HG02981 (cell line): ENCODE measurements around the gene FYB2.

ENCODE experiments used
- ATAC-seq: cut with Tn5 transposase; IDR thresholded peaks from one replicate; pipeline ENCODE4 v1.9.1; 2021; ENCODE audit warnings: mild to moderate bottlenecking, moderate library complexity; ENCODE audit not compliant: unreplicated experiment

Gene FYB2

DNA sequence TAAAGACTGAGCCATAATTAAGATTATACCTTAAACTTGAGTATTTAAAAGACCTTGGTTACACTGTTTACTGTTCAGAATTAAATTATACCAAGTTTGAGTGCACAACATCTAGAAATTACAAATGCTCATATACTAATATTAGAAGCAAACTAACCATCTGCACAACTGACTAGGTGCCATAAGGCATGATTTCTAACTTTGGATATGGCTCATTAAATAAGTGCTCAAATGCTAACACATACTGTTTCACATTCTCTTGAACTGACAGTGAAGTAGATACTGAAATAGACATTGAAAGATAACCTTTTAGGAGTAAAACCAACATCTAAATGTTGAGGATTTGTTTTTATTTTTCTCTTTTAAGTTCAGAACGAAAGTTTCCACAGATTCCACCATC lies 100.0 kb downstream of the FYB2 start:
- ATAC-seq: no peak

GRCh38 chr1:56715156-56715555 lies 104.0 kb downstream of the FYB2 start:
- no peak for ATAC-seq

- ATAC-seq: no peak
Measured at GRCh38 chr1:56713112-56713511, 106.1 kb downstream of the FYB2 start.

- ATAC-seq: no peak
Measured at GRCh38 chr1:56712150-56712549, 107.1 kb downstream of the FYB2 start.

DNA sequence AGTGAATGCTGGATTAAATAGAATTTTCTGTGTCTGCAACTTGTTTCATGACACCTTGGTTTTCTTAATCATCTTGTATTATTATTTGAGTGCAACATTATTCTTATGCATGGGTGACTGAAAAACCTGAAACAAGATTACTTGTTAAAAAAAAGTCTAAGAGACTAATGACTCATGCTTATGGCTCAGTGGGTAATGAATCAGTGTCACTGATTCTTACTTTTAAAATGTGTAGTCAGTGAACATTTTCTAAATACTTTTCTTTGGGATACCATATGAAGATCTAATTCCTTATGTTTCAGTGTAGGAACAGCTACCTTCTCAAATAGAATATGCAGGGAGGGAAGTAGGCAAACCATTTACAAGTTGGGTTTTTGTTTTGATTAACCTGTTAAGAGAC lies 108.6 kb downstream of the FYB2 start:
- ATAC-seq: no peak

DNA sequence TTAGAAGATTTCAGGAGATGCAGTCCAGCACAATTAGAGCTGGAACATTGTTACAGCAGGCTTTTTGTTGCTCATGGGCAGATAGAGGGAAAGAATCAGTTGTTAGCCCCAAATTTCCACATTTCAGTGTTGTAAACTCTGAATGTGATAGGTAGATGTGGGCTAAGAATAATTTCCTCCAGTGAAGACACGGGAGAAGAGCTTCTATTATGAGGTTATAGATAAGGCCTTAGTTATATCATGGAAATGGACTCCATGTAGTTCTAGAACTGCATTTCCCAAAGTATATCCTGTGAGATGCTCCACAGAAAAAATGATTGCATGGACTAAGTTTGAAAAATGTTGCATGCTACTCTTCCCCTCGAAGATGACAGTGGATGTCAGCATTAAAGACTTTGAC lies 109.2 kb downstream of the FYB2 start:
- no peak for ATAC-seq

DNA sequence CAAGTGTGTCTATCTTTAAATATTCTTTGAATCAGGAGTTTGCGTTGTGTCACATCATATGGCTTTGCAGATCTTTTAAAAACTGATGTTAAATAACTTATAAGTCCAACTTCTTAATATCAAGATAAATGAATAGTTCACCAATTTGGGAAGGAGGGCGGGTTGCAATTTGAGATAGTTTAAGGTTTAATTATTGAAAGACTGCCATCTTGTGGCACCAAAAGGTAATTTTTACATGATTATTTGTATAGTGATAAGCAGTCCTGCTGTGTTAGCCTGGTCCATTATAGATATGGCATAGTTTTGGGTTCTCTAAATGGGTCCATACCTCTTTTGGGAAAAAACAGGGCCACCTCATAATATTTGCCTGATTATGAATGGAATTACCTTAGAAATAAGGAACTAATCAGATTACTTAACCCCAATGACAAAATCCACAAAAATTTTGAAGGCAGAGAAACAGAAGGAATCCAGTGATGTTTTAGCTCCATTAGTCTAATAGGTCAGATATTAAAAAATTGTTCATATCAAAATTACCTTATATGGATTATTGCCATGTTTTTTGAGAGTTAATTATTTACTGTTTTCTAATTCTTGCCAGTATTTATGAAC lies 109.8 kb downstream of the FYB2 start:
- no peak for ATAC-seq

DNA sequence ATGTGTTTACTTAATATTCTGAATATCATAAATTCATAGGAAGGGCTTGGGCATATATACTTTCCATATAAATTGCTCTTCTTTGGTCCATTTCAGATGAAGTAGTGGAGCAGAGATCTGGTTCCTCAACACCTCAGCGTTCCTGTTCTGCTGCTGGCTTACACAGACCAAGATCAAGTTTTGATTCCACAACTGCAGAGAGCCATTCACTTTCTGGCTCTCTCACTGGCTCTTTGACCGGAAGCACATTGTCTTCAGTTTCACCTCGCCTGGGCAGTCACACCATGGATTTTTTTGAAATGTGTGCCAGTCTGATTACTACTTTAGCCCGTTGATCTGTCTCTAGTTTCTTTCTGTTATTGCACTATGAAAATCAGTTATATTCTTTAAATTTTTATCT lies 111.8 kb downstream of the FYB2 start:
- ATAC-seq: no peak

GRCh38 chr1:56703747-56704146 lies 115.5 kb downstream of the FYB2 start:
- ATAC-seq: no peak

- ATAC-seq: no peak
Measured at GRCh38 chr1:56696663-56697062, 122.5 kb downstream of the FYB2 start.

- ATAC-seq: peak; percentile 82
Measured at GRCh38 chr1:56688522-56689026, 130.6 kb downstream of the FYB2 start.

GRCh38 chr1:56686169-56686568 lies 133.0 kb downstream of the FYB2 start:
- no peak for ATAC-seq

DNA sequence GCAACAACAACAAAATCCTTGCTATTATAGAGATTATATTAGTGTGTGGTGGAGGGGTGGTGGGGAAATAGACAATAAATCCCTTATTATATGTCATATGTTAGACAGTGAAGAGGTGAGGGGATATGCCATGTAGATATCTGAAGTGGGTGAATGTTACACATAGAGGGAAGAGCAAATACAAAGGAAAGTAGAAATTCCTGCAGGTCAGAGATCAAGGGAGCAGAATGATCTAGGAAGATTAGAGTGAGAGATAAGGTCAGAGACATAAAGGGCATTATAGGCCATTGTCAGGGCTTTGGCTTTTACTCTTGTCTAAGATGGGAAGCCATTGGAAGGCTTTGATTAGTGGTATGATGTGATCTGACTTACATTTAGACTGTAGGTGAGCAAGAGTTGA lies 135.6 kb downstream of the FYB2 start:
- no peak for ATAC-seq

DNA sequence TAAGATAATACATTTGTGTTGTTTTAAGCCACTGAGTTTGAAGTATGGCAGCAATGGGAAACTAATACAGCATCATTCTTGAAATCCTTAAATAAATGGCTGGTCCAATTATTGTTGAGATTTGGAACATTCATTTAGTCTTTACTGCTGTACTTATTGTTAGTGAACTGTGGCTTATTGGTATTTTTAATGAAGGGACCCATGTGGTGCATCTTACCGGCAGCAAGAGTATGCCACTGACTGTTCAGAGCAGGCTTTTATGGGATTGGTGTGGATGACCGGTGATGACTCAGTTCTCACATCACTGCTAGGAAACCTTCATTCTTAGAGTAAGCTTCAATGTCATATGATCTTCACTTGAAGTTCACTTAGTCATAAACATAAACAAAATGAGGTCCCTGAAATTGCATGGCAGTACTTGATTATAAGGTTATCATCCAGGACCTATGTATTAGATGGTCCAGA lies 142.6 kb downstream of the FYB2 start:
- no peak for ATAC-seq

GRCh38 chr1:56675763-56676162 lies 143.4 kb downstream of the FYB2 start:
- no peak for ATAC-seq

GRCh38 chr1:56672579-56672978 lies 146.6 kb downstream of the FYB2 start:
- no peak for ATAC-seq

DNA sequence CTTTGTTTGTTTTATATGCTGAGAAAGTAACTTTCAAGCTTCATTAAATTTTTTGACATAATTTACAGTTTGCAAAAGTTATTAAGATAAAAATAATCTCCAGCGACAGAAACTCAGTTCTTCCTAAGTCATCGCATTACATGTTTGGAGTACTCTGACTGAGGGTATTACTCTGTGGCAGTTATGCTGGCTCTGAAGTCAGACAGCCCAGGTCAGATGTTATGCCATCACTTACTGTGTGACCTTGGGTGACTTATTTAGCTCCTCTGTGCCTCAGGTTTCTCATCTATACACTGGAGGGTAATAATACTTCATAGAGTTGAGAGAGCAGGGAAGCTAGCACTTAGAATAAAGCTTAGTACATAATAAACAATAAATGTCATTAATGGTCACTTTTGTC lies 147.7 kb downstream of the FYB2 start:
- ATAC-seq: no peak

GRCh38 chr1:56671085-56671484 lies 148.1 kb downstream of the FYB2 start:
- no peak for ATAC-seq

GRCh38 chr1:56670350-56670749 lies 148.9 kb downstream of the FYB2 start:
- no peak for ATAC-seq
